Type B pancreatic cell (in vitro differentiated cells): ENCODE results near the gene DDX51. TPM values are rescaled to one million over a fixed set of nuclear protein-coding genes. Genes with fewer than 3 reads are reported as not detected.

ENCODE experiments used
- DNase-seq: peaks from one replicate; pipeline ENCODE4 v3.0.0; 2021; ENCODE audit warnings: mixed read lengths; ENCODE audit not compliant: unreplicated experiment; ENCODE audit errors: extremely low spot score
- H3K27ac Mint-ChIP-seq: 2 replicates; pipeline ENCODE4 v1.8.0; 2021; ENCODE audit warnings: mild to moderate bottlenecking, mixed read lengths
- H3K27me3 Mint-ChIP-seq: 2 replicates; pipeline ENCODE4 v1.8.0; 2021; ENCODE audit warnings: mixed read lengths
- H3K36me3 Mint-ChIP-seq: 2 replicates; pipeline ENCODE4 v1.8.0; 2021; ENCODE audit warnings: mixed read lengths
- H3K4me1 Mint-ChIP-seq: one replicate; pipeline ENCODE4 v1.8.0; 2021; ENCODE audit warnings: mixed read lengths; ENCODE audit not compliant: unreplicated experiment
- H3K4me3 Mint-ChIP-seq: 2 replicates; pipeline ENCODE4 v1.8.0; 2021; ENCODE audit warnings: mild to moderate bottlenecking, mixed read lengths
- H3K9me3 Mint-ChIP-seq: 2 replicates; pipeline ENCODE4 v1.8.0; 2021; ENCODE audit warnings: mixed read lengths
- CTCF ChIP-seq: fragments of 200-600 bp; sonication (generic); conservative IDR thresholded peaks from 2 replicates; pipeline ENCODE4 v1.5.0; 2021; ENCODE audit warnings: antibody characterized with exemption, mild to moderate bottlenecking
- total RNA-seq: library from RNA; stranded (reverse); gene quantifications from 2 replicates; pipeline ENCODE4 v1.2.1, GENCODE V29; 2021; ENCODE audit warnings: low replicate concordance

The DDX51 gene
- total RNA-seq, 1 donor from 2014 or later, result 30.5 TPM

- H3K9me3 Mint-ChIP-seq, result no peaks in the 10 kb centered on the region
- no peaks in the 10 kb centered on the region for H3K4me1 Mint-ChIP-seq
- DNase-seq, result no peak
- no peak overlapping the region for H3K27ac Mint-ChIP-seq
- TF ChIP-seq CTCF, result no peak
- no peak overlapping the region for H3K4me3 Mint-ChIP-seq
- peaks cover 15% of the 10 kb centered on the region for H3K27me3 Mint-ChIP-seq
- H3K36me3 Mint-ChIP-seq, result no peaks in the 10 kb centered on the region
Observed at GRCh38 chr12:132159555-132160003, 15.5 kb upstream of the DDX51 start.

DNA sequence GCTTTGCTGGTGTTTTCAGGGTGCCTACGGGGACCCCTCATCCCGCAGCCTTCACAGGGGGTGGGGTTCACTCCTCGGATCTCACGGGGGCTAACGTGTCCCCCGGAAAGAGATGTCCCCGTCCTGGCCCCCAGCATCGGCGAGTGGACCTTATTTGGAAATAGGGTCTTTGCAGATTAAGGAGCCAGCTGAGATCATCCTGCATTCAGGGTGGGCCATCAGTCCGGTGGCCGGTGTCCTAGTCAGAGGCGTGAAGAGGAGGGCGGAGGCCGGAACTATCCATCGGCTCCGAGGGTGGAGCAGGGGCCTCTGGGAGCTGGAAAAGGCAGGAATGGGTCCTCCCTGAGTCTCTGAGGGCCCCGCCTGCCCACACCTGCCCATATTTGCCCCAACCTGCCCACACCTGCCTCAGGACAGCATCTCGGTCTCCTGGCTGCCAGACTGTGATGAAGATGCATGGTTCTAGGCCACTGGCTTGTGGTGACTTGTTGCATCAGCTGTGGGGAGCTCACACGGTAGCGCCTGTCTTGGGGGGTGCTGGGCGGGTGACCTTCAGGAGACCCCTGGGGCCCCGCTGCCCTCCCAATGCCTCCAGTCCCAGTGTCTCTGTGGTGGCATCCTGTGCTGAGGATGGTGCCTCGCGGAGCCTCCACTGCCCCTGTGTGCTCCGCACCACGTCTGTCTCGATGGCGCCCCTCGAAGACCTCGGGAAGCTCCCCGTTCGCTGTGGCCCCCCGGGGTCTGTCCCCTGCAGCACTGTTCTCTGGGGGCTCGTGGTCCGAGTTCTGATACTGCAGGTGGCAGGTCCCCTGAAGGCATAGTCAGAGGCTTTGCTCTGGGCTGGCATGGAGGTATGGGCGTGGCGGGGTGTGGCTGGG is 14.8 kb upstream of the DDX51 start:
- Mint-ChIP-seq H3K36me3 (no peaks in the 10 kb centered on the region), H3K27ac (no peak overlapping the region), H3K27me3 (peaks cover 9% of the 10 kb centered on the region), H3K9me3 (no peaks in the 10 kb centered on the region), H3K4me3 (no peak overlapping the region), H3K4me1 (no peaks in the 10 kb centered on the region)
- no peak for DNase-seq
- no peak for TF ChIP-seq CTCF

DNA sequence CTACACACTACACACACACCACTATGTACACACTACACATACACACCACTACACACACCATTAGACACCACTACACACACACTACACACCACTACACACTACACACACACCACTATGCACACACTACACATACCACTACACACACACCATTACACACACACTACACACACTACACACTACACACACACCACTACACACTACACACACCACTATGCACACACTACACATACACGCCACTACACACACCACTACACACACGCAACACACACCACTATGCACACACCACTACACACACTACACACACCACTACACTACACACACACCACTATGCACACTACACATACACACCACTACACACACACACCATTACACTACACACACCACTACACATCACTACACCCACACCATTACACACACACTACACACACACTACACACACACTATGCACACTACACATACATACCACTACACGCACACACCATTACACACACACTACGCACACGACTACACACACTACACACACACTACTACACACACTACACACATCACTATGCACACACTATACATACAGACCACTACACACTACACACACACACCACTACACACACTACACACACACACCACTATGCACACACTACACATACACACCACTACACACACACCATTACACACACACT is 13.8 kb upstream of the DDX51 start:
- no peaks in the 10 kb centered on the region for H3K9me3 Mint-ChIP-seq
- TF ChIP-seq CTCF, result no peak
- no peak overlapping the region for H3K4me3 Mint-ChIP-seq
- DNase-seq, result no peak
- H3K27me3 Mint-ChIP-seq, result peaks cover 8% of the 10 kb centered on the region
- H3K4me1 Mint-ChIP-seq, result no peaks in the 10 kb centered on the region
- no peak overlapping the region for H3K27ac Mint-ChIP-seq
- H3K36me3 Mint-ChIP-seq, result no peaks in the 10 kb centered on the region

DNA sequence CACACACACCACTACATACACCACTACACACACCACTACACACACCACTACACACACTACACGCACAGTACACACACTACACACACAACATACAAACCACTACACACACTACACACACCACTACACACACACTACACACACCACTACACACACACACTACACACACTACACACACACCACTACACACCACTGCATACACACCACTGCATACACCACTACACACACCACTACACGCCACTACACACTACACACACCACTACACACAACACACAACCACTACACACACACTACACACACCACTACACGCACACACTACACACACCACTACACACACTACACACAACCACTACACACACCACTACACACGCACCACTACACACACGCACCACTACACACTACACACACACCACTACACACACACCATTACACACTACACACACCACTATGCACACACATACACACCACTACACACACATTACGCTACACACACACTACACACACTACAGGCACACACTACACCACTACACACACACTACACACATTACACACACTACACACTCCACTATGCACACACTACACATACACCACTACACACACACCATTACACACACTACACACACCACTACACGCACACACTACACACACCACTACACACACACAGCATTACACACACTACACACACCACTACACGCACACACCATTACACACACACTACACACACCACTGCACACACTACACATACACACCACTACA is 12.6 kb upstream of the DDX51 start:
- no peak overlapping the region for H3K27ac Mint-ChIP-seq
- no peak for DNase-seq

More for the DNA sequence above, 12.6 kb upstream of the DDX51 start:
- Mint-ChIP-seq H3K4me1 (no peaks in the 10 kb centered on the region), H3K4me3 (no peak overlapping the region), H3K36me3 (no peaks in the 10 kb centered on the region), H3K27me3 (peaks cover 5% of the 10 kb centered on the region), H3K9me3 (no peaks in the 10 kb centered on the region)
- TF ChIP-seq CTCF, result no peak
